GM19395 (cell line): ENCODE measurements around the gene NKAIN4.
"Not testable (repeated sequence)": the region's sequence is repeated elsewhere in the genome, so short reads cannot be mapped to it uniquely, and the experiment has no call there.

Experiments
- ATAC-seq: cut with Tn5 transposase; IDR thresholded peaks from one replicate; pipeline ENCODE4 v1.9.1; 2021; ENCODE audit warnings: mild to moderate bottlenecking, moderate library complexity; ENCODE audit not compliant: unreplicated experiment

NKAIN4 gene

DNA sequence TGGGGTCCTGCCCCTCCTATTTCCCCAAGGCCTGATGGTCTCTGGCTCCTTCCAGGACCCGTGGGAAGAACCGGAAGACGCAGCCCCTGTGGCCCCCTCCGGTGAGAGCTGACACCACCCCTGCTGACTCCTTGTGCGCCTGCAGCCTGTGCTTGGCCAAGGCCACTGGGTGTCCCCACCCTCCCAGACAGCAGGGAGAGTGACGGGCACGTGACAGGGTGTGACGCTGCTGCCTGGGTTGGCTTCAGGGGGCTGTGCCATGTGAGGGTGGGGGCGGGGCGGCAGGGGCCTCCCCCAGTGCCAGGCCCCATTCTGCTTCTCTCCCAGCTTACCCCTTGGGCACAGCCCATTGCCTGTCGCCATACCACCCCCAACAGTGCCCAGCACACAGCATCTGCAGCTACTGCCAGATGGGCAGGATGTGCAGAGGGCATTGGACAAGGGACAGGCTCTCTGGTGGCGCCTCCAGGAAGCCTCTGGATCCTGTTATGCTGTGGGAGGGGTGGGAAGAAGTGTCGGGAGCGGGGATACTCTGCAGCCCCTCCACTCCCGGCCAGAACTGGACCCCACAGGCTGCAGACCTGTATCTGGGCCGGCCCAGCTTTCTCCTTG is 15.6 kb downstream of the NKAIN4 start:
- no peak for ATAC-seq

DNA sequence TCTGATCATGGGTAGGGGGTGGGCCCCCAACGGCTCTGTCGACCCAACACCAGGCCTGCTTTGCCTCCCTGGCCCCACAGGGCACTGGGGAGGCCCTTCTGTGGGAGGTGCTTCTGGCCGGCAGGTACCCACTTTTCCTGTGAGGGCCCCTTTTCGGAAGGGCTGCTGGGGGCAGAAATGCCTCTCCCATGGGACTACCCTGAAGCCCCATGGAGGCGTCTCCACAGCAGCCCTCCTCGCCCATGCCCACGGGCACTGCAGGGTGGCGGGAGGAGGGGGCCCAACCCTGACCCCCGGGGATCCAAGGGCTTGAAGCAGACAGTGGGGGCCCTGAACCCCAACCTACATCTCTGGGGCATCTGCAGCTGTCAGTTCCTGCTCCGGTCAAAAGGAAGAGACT is 16.2 kb downstream of the NKAIN4 start:
- no peak for ATAC-seq

DNA sequence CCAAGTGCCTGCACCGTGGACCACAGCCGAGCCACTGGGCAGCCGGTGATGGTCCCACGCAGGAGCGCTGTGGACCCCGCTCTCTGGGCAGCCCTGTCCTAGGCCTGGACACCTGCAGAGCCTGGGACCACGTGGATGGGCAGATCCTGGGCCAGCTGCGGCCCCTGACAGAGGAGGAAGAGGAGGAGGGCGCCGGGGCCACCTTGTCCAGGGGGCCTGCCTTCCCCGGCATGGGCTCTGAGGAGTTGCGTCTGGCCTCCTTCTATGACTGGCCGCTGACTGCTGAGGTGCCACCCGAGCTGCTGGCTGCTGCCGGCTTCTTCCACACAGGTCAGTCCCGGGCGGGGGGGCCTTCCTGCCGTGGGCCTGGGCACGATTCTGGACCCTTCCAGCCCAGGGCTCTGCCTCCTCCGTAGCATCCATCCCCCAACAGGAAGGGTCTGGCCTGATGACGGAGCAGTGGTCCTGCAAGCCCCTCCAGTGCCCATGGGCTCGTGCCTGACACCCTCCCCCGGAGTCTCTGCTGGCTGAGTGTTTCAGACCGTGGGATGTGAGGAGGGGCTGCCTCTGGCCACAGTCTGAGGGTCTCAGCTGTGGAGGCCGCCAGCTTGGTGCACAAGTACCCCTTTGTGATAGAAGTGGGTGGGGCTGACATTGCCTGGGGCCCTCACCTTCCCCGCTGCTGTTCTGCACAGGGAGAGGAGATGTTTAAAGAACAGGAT is 18.0 kb downstream of the NKAIN4 start:
- no peak for ATAC-seq

DNA sequence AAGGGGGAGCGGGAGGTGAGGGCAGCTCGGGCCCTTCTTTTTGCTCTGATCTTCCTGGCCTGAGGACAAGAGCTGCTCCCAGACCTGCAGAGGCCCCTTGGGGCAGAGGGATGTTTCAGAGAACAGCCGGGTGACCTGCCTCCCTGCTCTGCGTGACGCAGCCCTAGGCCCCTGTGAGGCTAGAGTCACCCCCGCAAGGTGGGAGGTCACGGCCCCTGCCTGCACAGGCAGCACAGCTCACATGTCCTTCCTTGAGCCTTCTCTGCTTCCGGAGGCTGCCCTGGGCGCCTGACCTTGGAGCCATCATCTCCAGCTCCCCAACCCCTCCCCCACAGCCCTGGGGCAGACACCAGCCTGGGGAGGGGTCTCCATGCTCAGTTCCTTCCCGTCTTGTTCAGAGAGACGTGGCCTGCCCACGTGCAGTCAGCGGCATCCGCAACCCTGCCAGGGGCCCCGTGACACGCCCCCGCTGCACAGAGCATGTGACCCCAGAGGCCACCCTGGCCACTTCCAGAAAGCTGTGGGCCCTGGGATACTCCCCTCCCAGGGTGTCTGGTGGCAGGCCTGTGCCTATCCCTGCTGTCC is 18.8 kb downstream of the NKAIN4 start, which contains the start of gene BIRC7:
BIRC7 (plus strand) TSS at position 507 of the 585 bp plus-strand sequence. CDS start 192 bp downstream, outside the sequence.
- no peak for ATAC-seq

DNA sequence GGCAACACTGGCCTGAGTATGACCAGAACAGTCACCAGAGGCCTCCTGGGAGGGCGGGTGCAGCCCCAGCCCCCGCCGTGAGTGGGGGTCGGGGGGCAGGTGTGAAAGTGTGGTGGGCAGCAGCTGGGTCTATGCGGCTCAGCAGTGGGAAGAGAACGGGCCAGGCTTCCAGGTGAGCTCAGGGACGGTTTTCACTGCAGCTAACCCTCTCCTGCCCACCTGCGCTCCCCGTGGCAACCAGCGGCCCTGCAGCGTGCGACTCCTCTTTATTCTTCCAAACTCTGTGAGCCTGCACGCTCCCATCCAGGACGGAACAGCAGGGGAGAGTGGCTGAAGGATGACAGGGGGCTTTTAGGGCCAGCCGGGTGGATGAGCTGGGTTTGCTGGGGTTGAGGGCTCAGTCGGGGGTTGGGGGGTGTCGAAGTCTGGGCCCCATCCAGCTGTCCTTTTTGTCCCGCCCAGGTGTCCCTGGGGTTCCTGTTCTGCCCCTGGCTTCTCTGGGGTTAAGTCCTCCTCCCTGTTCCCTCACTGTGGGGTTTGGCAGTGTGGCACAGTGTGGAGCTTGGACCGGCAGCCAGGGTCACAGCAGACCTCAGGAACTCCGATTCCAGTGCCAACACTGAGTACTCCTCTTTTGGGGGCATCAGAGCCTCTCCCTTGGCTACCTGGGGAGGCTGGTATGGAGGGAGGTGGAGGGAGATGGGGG is 19.4 kb downstream of the NKAIN4 start:
- ATAC-seq, result no peak

DNA sequence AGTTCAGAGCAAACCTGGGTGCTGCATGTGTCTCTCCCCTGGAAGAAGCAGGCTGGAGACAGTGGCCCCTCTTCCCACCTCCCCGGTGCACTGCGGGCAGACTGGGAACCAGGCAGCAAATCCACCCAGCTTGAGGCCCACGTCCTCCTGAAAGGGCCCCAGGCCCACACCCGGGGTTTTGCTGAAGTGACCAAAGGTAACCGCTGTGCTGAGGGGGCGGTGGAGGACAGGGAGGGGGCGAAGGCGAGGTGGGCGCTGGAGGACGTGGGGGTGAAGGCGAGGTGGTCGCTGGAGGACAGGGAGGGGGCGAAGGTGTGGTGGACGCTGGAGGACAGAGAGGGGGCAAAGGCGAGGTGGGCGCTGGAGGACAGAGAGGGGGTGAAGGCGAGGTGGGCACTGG is 20.3 kb downstream of the NKAIN4 start:
- no peak for ATAC-seq

DNA sequence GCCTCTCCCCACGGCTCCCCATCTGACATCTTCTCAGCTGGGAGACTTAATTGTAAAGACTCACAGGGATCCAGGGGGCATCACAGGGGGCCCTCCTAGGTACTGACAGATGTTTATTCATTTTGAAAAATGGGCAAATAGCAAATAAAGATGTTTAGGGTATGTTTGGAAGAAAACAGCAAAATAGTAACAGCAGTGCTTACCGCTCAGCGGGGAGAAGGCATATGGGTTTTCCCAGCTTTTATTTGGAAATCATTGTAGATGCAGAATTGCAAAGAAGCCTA is 21.3 kb downstream of the NKAIN4 start:
- ATAC-seq, result no peak

DNA sequence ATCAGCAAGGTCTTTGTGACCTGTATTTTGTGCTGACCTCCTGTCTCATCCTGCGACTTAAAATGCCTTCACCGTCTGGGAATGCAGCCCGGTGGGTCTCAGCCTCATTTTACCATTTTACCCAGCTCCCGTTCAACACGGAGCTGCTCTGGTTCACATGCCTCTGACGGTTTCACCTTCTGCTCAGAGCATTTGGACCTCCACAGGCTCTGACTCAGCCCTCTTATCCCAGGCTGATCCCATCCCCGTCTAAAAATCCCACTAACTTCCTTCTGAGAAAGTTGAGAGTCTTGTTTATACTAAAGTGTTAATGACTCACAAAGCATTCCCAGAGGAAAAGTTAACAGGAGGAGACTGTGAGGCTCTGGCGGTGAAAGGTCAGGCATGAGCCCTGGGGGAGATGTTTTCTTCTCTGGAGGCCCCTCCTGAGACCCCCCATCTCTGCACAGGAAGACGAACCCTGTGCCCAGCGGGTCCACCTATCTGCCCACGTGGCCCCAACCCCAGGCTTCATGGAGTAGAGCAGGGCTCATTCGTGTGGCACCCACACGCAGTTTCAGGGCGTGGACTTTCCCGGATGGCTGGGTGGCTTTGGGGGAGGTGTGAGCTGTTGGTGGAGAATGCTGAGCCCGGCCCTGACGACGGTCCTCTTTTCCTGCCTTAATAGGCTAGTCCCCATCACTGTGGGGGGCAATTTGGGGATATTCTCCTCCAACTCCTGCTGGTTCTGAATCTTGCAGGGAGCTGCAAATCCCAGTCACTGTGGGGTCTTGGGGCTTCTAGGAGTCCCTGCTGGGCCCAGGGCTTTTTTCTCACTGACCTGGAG is 21.8 kb downstream of the NKAIN4 start:
- no peak for ATAC-seq

DNA sequence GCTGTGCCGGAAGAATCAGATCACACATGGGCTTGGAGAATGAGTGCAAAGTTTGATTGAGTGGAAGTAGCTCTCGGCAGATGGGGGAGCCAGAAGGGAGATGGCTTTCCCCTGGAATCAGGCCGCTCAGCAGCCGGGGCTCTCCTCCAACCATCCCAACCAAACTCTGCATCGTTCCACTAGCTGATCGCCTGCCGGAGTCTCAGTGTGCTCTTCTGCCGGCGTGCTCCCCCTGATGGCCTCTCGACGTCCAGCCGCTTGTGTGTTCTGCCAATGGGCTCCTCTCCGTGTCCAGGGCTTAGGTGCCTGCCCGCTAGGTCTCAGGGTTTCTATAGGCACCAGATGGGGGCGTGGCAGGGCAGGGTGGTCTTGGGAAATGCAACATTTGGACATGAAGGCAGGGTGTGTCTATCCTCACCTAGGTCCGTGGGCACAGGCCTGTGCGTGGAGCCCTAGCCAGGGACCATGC is 23.4 kb downstream of the NKAIN4 start:
- no peak for ATAC-seq

DNA sequence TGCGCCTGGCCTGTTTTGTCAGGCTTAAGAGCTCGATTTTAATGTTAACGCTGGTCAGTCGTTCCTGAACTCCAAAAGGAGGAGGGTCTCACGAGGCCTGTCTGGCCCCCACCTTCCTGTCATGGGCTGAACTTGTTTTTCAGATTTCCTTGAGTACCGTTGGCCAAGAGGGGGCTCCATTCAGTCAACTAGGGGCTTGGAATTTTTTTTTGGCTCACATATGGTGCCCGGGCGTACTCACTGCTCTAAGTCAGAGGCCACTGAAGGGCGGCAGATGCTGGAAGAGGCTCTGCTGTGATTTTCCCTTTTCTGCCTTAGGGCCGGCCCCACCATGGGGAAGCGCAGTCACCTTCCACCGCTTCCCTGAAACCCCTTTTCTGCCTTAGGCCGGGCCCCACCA is 25.5 kb downstream of the NKAIN4 start:
- ATAC-seq, result no peak

DNA sequence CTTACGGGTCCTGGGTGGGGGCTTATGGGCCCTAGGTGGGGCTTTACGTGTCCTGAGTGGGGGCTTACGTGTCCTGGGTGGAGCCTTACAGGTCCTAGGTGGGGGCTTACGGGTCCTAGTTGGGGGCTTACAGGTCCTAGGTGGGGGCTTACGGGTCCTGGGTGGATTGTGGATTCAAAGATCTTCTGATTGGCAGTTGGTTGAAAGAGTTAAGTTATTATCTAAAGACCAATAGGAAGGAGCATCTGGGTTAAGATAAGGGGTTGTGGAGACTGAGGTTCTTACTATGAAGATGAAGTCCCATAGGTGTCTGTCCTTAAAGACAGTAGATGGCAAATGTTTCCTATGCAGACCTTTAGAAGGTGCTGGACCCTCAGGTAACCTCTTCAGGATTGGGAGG is 27.0 kb downstream of the NKAIN4 start:
- no peak for ATAC-seq

DNA sequence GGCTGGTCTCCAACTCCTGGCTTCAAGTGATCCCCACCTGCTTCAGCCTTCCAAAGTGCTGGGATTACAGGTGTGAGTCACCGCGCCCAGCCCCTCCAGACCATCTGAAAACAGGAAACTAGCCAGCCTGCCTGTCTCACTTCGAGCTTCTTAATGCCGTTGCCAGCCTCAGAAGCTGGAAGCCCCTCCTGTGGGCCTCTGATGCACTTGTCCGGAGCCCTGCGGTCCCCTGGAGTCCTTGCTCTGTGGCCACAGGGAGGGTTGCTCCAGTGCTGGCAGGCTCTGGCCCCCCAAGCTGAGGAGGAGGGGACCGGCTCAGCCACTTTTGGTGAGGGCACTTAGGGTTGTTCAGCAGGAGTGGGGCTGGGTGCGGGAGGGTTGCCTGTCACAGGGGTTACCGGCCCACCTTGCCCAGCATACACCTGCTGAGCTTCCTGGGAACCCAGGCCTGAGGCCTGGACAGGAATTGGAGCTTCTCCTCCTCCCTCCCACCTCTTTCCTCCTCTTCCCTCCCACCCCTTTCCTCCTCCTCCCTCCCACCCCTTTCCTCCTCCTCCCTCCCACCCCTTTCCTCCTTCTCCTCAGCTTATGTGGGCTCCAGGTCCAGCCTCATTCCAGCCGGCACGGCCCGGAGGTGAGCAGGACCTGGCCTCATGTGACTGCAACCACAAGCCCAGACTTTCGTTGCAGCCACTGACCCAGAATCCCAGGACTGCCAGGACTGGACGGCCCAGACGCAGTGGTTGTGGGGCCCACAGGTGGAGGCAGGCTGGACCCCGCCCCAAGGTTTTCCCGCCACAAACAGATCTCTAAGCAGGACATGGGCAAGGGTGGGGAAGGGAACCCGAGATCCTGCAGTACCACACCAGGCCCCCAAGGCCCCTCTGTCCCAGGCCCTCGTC is 28.0 kb downstream of the NKAIN4 start:
- ATAC-seq, result no peak

DNA sequence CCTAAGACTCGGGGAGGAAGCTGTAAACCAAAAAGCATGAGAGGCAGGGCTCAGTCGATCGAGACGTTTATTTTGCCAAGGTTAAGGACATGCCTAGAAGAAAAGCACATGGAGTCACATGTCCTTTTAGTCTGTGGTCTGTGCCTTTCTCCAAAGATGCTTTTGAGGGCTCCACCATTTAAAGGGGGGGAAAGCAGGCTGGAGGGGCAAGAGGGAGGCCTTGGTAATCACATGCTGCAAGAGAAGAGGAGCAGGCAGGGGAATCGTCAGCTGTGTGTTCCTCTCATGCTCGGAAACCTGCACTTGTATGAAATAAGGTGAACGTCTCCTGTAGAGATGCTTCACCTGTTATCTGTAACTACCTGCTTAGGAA is 29.2 kb downstream of the NKAIN4 start:
- no peak for ATAC-seq

DNA sequence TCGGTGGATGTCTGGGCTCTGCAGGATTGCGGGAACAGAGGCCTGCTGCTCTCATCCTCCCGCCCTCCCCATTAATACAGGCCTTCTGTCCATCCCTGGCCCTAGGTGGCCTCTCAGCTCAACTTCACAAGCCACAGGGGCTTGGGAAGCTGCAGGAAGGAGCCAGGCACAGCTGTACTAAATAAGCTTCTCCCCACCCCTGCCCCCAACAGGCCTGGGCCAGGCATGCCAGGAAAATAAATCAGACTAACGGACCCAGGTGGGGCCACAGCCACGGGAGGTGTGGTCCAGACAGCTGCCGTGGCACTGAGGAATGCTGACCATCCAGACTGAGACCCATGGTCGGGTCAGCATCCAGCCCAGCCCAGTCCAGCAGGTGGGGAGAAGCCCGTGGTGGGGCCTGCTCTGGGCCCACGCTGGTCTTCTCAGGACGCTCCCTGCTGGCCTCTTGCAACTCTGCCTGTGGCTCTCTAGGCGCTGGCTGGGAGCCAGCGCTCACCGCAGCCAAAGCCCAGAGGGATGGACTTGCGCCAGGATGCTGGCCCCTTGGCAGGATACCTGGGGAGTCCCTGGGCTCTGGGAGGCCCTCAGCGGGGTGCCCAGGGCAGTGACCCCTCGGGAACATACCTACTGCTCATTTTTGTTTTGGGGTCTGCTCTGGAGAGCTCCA is 29.7 kb downstream of the NKAIN4 start:
- ATAC-seq, result no peak

DNA sequence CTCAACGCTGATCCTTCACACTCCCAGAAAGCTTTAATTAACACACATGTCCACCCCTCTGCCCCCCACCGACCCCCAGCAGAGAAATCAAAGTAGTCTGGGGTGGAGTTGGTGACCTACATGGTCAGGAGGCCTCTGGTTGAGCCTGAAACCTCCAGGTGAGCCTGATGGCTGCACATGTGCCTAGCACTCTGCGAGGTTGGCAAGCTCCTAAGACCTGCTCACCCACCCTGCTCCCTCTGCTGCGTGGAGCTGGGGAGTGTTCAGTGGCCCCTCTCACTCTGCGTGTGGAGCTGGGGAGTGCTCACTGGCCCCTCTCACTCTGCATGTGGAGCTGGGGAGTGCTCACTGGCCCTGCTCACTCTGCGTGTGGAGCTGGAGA is 30.4 kb downstream of the NKAIN4 start:
- no peak for ATAC-seq

DNA sequence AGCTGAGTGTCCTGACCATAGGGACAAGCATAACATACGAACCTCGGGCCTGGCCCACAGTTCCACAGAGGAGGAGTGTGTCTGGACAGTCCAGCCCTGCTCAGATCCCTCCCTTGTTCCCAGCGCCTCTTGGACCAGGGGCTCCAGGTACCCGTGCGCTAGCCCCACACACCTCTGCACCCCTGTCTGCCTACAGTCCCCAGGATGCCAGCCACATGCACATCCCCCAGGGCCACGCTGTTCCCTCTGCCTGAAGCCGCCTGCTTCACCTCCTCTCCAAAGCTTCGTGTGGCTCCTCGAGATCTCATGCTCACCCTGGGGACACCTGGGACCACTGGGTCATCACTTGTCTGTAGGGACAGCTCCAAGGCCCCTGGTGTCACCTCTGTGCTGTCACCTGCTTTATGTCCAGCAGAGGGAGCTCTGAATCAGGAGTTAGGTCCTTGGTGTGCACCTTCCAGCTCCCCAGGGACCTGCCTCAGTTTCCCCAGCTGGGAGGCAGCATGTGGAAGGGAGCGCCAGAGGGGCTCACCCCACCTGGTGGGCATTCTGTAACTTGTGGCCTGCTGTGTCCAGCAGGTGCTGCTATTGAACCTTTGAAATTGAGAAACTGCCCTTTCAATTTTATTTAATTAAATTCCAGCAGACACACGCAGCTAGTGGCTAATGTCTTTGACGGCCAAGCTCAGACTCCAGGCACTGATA is 31.0 kb downstream of the NKAIN4 start:
- no peak for ATAC-seq

DNA sequence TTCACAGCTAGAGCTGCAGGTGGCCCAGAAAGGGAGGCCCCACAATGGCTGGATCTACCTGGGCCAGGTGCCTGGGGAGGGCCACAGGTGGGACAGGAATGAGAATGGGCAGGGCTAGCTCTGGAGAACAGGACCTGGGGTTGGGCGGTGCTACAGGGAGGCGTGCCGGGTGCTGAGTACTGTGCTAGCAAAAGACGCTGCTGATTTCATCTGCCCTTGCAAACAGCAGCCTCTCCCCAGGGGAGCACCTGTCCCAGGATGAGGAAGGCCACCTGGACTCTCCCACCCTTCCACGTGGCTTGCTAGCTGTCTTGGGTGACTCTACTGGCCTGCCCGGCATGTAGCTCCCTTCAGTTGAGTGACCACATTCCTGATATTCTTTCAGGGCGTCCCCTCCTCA is 31.7 kb downstream of the NKAIN4 start:
- no peak for ATAC-seq

DNA sequence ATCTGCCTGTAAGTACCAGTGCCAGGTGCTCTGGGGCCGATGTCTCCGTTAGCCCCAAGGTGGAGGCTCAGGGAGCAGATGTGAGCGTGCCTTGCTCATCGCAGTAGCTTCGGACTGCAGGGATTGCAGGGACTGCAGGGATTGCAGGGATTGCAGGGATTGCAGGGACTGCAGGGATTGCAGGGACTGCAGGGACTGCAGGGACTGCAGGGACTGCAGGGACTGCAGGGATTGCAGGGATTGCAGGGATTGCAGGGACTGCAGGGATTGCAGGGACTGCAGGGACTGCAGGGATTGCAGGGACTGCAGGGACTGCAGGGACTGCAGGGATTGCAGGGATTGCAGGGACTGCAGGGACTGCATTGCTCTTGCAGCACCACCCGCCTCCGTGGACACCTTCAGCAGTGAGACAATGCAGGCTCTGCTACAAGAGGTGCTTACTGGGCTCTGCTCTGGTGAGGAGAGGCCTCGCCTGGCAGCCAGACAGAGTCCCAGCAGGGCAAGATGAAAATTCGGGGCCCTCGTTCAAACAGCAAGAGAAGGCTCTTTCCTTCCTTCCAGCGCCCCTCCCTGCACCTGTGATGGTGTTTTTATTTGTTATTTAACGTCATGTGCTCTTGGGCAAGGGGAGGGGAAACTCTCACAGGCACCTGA is 32.7 kb downstream of the NKAIN4 start:
- ATAC-seq, result not testable (repeated sequence)
